Hematopoietic multipotent progenitor cell treated with erythropoietin and hydrocortisone succinate and interleukin-3 and kit ligand, for 15 days (in vitro differentiated cells): ENCODE measurements around the gene MSI1.
"Not testable (repeated sequence)": the region's sequence is repeated elsewhere in the genome, so short reads cannot be mapped to it uniquely, and the experiment has no call there.

Source experiments
- DNase-seq: peaks from one replicate; pipeline ENCODE4 v3.0.0-alpha.2; 2015; ENCODE audit warnings: low spot score

The MSI1 gene

DNA sequence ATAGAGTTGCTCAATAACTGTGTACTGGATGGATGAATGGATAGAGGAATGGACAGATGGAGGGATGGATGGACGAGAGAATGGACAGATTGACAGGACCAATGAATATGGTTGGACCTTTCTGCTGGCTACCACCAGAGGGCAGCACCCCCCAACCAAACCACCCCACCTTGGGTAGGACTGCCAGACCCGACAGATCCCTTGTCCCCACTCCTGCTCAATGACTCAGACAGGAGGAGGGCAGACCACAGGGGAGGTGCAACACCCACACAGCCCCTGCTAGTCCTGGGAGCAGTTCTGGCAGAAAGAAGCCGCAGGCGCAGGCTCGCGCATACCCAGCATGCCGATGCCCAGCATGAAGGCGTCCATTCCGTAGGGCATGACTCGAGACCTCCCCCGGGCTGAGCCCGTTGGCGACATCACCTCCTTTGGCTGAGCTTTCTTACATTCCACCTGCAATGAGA is 12.4 kb downstream of the MSI1 start:
- DNase-seq = peak; percentile 63

DNA sequence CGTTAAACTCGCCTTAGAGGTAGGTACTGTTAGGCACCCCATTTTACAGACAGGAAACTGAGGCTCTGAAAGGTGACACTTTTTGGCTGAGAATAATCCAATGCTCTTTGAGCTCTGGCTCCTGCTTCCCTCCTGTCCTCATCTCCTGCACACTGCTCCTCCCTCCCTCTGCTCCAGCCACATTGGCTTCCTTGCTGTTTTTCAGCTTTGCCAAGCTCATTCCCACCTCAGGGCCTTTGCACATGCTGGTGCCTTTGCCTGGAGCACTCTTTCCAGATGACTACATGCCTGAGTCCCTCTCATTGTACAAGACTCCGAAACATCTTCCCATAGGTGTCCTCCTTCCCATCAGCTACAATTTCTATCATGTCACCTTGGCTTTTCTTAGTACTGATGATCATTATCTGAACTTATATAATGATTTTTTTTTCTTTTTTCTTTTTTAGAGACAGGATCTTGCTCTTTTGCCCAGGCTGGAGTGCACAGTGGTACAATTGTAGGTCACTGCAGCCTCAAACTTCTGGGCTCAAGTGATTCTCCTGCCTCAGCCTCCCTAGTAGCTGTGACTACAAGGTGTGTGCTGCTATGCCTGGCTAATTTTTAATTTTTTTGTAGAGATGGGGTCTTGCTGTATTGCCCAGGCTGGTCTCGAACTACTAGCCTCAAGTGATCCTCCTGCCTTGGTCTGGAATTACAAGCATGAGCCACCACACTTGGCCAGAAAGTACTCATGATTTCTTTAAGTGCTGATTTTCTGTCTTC is 15.2 kb downstream of the MSI1 start:
- no peak for DNase-seq

DNA sequence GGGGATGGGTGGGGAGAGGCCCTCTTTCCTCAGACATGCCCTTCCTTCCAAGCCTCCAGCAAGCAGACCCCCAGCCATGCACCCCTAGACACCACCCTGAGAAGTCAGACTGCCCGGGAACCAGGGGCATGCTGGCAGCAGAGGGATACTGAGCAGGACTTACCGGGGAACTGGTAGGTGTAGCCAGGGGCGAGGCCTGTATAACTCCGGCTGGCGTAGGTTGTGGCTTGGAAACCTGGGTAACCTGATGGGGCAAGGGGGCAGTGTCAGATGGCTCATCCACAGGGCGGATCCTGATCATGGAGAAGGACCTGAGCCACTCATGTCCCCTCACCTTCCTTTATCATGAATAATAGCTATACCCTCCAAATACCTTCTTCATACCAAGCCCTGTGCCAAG is 15.8 kb downstream of the MSI1 start:
- DNase-seq = no peak

- DNase-seq = no peak
These were observed 16.8 kb downstream of the MSI1 start for GRCh38 chr12:120352117-120352516.

DNA sequence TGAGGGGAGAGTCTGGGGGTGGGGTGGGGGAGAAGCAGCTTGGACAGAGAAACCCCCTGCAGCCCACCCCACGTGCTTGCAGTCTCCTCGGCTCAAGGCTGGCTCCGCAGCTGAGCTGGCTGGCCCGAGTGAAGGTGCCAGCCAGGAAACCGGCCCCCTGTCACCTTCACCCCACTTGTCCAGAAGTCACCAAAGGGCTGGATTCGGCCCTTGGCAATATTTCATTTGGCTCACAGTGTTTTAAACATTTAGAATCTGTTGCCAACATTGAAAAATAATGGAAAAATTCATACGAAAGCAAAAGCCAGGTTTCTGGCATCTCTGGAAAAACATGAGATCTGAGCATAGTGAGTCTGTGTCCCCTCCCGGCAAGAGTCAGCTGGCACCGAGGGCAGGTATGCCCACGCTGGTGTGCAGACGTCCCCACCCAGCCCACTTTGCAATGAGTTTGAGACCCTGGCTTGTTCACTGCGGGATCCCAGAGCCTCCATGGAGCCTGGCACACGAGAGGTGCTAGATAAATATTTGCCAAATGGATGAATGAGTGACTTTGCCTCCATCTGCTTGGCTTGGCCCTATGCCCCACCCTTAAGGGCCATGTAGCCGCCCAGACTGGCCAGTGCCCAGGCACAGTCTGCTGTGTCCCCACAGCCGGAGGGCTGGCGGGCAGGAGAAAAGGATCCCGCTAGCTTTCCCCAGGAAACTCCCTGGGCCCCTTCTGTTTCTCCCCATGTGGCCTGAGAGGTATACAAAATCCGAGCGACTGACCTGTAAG is 18.2 kb downstream of the MSI1 start:
- DNase-seq = no peak

- no peak for DNase-seq
These were observed 21.2 kb downstream of the MSI1 start for GRCh38 chr12:120347766-120348165.

GRCh38 chr12:120346681-120347080 is 22.3 kb downstream of the MSI1 start:
- DNase-seq = no peak

- DNase-seq = no peak
These were observed 22.9 kb downstream of the MSI1 start for GRCh38 chr12:120346031-120346430.

- DNase-seq = no peak
These were observed 25.3 kb downstream of the MSI1 start for GRCh38 chr12:120343692-120344091.

- no peak for DNase-seq
These were observed 25.9 kb downstream of the MSI1 start for GRCh38 chr12:120343039-120343537.

- DNase-seq = no peak
These were observed 26.6 kb downstream of the MSI1 start for GRCh38 chr12:120342175-120343038.

GRCh38 chr12:120339256-120339655 is 29.7 kb downstream of the MSI1 start:
- DNase-seq = no peak

- no peak for DNase-seq
These were observed 31.2 kb downstream of the MSI1 start for GRCh38 chr12:120337730-120338129.

- DNase-seq = not testable (repeated sequence)
These were observed 32.6 kb downstream of the MSI1 start for GRCh38 chr12:120336392-120336791.

GRCh38 chr12:120335447-120335846 is 33.5 kb downstream of the MSI1 start:
- peak; percentile 6 for DNase-seq

GRCh38 chr12:120332523-120332922 is 36.4 kb downstream of the MSI1 start:
- no peak for DNase-seq

- DNase-seq = no peak
These were observed 36.9 kb downstream of the MSI1 start for GRCh38 chr12:120332041-120332440.

- DNase-seq = no peak
These were observed 37.6 kb downstream of the MSI1 start for GRCh38 chr12:120331390-120331789.

DNA sequence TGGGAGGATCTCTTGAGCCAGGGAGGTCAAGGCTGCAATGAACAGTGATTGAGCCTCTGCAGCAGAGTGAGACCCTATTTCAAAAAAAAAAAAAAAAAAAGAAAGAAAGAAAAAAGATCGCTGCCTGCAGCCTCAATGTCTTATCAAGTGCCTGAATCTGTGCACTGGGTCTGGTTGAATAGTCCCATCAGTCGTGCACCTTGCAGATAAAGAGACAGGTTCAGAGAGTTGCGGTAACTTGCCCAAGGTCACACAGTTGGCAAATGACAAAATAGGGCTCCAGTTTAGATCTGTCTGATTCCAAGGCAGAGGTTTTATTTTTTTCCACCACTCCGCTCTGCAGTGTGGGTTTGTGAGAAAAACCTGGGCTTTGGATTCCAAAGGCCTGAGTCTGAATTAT is 40.7 kb downstream of the MSI1 start:
- no peak for DNase-seq

DNA sequence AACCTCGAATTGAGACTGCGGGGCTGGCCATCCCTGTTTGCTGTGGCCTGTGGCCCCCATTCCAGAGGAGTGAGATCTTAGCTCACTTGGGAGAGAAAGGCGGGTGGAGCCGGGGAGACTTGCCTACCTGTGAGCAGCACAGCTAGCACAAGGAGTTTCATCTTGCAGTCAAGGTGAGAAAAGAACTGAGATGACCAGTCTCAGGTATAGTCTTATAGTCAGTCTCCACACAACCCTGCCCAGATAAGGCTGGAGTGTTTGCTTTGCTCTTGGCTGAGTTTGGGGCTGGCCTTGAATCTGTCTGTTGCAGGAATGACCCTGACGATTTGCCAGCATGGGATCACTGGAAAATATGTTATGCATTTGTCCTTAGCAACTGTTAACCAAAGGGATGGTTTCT is 41.4 kb downstream of the MSI1 start, which contains the start of gene PLA2G1B:
Gene PLA2G1B (minus strand): TSS at position 187 of the 400 bp plus-strand sequence. CDS start 26 bp downstream, at position 161.
- no peak for DNase-seq

GRCh38 chr12:120324841-120325417 is 44.0 kb downstream of the MSI1 start:
- DNase-seq = no peak

- no peak for DNase-seq
These were observed 45.2 kb downstream of the MSI1 start for GRCh38 chr12:120323772-120324171.
